ENCODE results near the gene TRIM2.

TRIM2 gene

DNA sequence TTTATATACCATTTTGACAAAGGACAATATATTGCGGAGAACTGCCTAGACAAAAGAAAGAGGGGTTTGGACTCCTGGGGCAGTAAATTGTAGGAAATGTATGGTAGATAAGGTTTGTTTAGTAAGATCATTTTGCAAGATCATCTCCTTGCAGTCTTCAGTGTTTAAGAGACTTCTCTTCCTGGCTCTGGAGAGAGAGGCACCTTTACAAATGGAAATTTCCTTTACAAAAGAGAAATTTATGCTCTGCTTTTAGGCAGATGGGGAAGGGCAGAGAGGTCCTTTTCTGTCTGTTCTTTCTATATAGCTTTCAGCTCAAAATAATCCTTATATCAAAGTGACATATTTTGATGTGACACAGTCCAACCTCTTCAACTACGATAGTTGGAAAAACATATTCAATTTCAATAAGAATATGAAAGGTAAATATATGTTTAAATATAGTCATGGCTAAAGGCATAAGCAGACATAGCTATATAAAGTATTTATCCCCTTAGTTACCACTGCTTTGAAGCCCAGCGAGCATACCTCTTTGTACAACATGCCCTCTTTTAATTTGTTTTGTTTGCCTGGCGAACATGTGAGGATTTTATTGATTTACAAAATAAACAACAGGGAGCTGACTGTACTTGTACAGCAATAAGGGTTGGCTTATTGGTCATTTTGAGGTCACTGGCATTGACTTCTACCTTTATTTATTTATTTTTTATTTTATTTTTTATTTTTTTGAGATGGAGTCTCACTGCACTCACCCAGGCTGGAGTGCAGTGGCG lies 65.2 kb downstream of the TRIM2 start:
- Histone ChIP-seq H3K4me1 (ENCODE audit: control insufficient read depth, low read depth, low read length) (peaks cover 32% of the 10 kb centered on the region), H3K36me3 (ENCODE audit: control insufficient read depth, low read depth, low read length) (no peaks in the 10 kb centered on the region), H3K27ac (ENCODE audit: low read length) (peak overlapping the region; percentile 79), H3K27me3 (ENCODE audit: control insufficient read depth, insufficient read depth, low read length) (no peaks in the 10 kb centered on the region), H3K9me3 (ENCODE audit: control insufficient read depth, low read depth, low read length) (no peaks in the 10 kb centered on the region), H3K4me3 (ENCODE audit: low read length) (peak overlapping the region; percentile 32), H3K9ac (ENCODE audit: low read length) (peak overlapping the region; percentile 43)

- Histone ChIP-seq H3K4me3 (ENCODE audit: low read length) (no peak overlapping the region), H3K27me3 (ENCODE audit: control insufficient read depth, insufficient read depth, low read length) (no peaks in the 10 kb centered on the region), H3K4me1 (ENCODE audit: control insufficient read depth, low read depth, low read length) (peaks cover 41% of the 10 kb centered on the region), H3K9me3 (ENCODE audit: control insufficient read depth, low read depth, low read length) (no peaks in the 10 kb centered on the region), H3K36me3 (ENCODE audit: control insufficient read depth, low read depth, low read length) (no peaks in the 10 kb centered on the region), H3K9ac (ENCODE audit: low read length) (no peak overlapping the region), H3K27ac (ENCODE audit: low read length) (no peak overlapping the region)
Measured at GRCh38 chr4:153270361-153270760, 66.1 kb downstream of the TRIM2 start.

DNA sequence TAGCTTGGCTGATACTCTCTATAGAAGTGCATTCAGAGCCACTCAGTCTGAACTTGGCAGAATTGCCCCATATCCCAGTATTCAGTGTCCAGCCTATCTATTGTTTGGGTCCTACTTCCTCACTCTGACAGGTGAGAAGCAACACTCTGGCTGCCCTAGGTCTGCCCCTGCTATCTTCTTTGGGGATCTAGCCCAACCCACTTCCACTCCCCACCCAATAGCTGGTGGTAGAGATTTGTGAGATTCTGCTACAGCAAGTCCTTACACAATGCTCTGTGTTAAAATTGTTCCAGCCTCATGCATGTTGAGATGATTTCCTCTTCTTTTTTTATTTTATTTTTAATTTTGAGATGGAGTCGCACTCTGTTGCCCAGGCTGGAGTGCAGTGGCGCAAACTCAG lies 67.6 kb downstream of the TRIM2 start:
- Histone ChIP-seq H3K9me3 (ENCODE audit: control insufficient read depth, low read depth, low read length) (no peaks in the 10 kb centered on the region), H3K9ac (ENCODE audit: low read length) (no peak overlapping the region), H3K4me3 (ENCODE audit: low read length) (no peak overlapping the region), H3K27me3 (ENCODE audit: control insufficient read depth, insufficient read depth, low read length) (no peaks in the 10 kb centered on the region), H3K36me3 (ENCODE audit: control insufficient read depth, low read depth, low read length) (peaks cover 7% of the 10 kb centered on the region), H3K27ac (ENCODE audit: low read length) (no peak overlapping the region), H3K4me1 (ENCODE audit: control insufficient read depth, low read depth, low read length) (peaks cover 45% of the 10 kb centered on the region)

- no peak overlapping the region for H3K27ac ChIP-seq (ENCODE audit: low read length)
- H3K27me3 ChIP-seq (ENCODE audit: control insufficient read depth, insufficient read depth, low read length): no peaks in the 10 kb centered on the region
- H3K9me3 ChIP-seq (ENCODE audit: control insufficient read depth, low read depth, low read length): no peaks in the 10 kb centered on the region
- no peak overlapping the region for H3K9ac ChIP-seq (ENCODE audit: low read length)
- peaks cover 33% of the 10 kb centered on the region for H3K4me1 ChIP-seq (ENCODE audit: control insufficient read depth, low read depth, low read length)
- peaks cover 20% of the 10 kb centered on the region for H3K36me3 ChIP-seq (ENCODE audit: control insufficient read depth, low read depth, low read length)
- H3K4me3 ChIP-seq (ENCODE audit: low read length): no peak overlapping the region
Measured at GRCh38 chr4:153273751-153274150, 69.5 kb downstream of the TRIM2 start.

DNA sequence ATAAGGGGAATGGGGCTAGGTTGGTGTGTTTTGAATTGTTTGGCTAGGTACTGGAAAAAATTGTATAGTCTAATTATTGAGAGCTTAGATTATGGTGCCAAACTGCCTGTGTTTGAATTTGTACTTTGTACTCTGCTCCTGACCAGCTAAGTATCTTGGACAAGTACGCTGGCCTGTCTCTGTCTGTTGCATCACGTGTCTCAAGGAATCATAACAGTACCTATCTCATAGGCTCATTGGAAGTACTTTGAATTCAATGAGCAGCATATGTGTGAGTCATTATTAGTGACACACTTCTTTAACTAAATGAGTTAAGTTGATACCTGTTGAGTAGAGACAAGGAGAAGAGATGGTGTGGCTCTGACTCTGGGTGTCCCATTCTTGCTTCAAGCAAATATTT lies 70.7 kb downstream of the TRIM2 start:
- Histone ChIP-seq H3K9ac (ENCODE audit: low read length) (no peak overlapping the region), H3K36me3 (ENCODE audit: control insufficient read depth, low read depth, low read length) (peaks cover 20% of the 10 kb centered on the region), H3K4me1 (ENCODE audit: control insufficient read depth, low read depth, low read length) (peaks cover 24% of the 10 kb centered on the region), H3K9me3 (ENCODE audit: control insufficient read depth, low read depth, low read length) (no peaks in the 10 kb centered on the region), H3K4me3 (ENCODE audit: low read length) (no peak overlapping the region), H3K27me3 (ENCODE audit: control insufficient read depth, insufficient read depth, low read length) (no peaks in the 10 kb centered on the region), H3K27ac (ENCODE audit: low read length) (no peak overlapping the region)

DNA sequence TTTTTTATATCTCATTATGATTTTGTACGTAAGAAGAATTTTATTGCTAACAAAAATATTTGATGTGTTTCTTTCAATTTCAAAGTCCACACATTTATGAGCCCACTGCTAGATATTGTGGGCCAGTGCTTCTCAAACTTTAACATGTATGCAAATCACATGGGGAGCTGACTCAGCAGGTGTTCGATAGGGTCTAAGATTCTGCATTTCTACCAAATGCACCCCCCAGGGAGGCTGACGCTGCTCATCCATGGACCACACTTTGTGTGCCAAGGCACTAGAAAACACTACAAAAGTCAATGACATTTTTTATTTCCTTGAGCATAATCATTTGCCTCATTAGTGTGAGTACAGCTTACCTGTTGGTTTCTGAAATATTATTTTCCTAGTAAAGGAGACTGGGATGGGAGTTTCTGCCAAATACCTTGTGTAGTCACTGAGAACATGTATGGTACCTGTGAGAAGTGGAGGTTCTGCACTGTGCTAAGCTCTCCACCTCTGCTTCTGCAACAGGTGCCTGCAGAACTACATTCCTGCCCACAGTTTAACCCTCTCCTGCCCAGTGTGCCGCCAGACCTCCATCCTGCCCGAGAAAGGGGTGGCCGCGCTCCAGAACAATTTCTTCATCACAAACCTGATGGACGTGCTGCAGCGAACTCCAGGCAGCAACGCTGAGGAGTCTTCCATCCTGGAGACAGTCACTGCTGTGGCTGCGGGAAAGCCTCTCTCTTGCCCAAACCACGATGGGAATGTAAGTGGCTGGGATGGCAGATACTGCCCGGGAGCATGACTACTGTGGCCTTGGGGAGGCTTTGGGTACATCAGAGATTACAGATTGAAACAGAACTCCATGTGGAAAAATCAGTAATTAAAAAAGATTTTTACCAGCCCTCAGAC lies 71.4 kb downstream of the TRIM2 start:
- no peak overlapping the region for H3K27ac ChIP-seq (ENCODE audit: low read length)
- H3K27me3 ChIP-seq (ENCODE audit: control insufficient read depth, insufficient read depth, low read length): no peaks in the 10 kb centered on the region
- H3K4me3 ChIP-seq (ENCODE audit: low read length): no peak overlapping the region
- H3K4me1 ChIP-seq (ENCODE audit: control insufficient read depth, low read depth, low read length): peaks cover 18% of the 10 kb centered on the region
- H3K9me3 ChIP-seq (ENCODE audit: control insufficient read depth, low read depth, low read length): no peaks in the 10 kb centered on the region
- no peak overlapping the region for H3K9ac ChIP-seq (ENCODE audit: low read length)
- peaks cover 20% of the 10 kb centered on the region for H3K36me3 ChIP-seq (ENCODE audit: control insufficient read depth, low read depth, low read length)

DNA sequence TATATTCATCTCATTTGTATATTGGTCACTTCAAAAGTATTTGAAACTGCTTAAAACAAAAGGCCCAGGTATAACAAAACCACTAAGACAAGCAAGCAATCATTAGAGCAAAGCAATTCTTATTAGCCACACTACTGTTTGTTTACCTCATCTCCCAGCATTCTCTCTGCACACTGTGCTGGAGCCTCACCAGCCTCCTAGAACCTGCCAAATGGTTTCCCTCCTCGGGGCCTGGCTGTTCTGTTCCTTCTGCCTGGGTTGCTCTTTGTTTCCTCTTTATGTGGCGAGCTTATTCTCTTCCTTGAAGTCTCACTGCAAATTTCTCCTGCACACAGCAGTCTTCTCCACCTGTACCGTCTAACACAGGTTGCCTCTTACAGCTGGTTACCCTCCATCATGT lies 72.7 kb downstream of the TRIM2 start:
- no peak overlapping the region for H3K4me3 ChIP-seq (ENCODE audit: low read length)
- H3K9ac ChIP-seq (ENCODE audit: low read length): no peak overlapping the region
- H3K9me3 ChIP-seq (ENCODE audit: control insufficient read depth, low read depth, low read length): no peaks in the 10 kb centered on the region
- H3K4me1 ChIP-seq (ENCODE audit: control insufficient read depth, low read depth, low read length): peaks cover 17% of the 10 kb centered on the region
- no peaks in the 10 kb centered on the region for H3K27me3 ChIP-seq (ENCODE audit: control insufficient read depth, insufficient read depth, low read length)
- no peak overlapping the region for H3K27ac ChIP-seq (ENCODE audit: low read length)
- peaks cover 20% of the 10 kb centered on the region for H3K36me3 ChIP-seq (ENCODE audit: control insufficient read depth, low read depth, low read length)

- no peak overlapping the region for H3K9ac ChIP-seq (ENCODE audit: low read length)
Measured at GRCh38 chr4:153281476-153281875, 77.2 kb downstream of the TRIM2 start.

GRCh38 chr4:153282023-153282422 lies 77.8 kb downstream of the TRIM2 start:
- no peak overlapping the region for H3K9ac ChIP-seq (ENCODE audit: low read length)
- peaks cover 7% of the 10 kb centered on the region for H3K9me3 ChIP-seq (ENCODE audit: control insufficient read depth, low read depth, low read length)
- peaks cover 14% of the 10 kb centered on the region for H3K36me3 ChIP-seq (ENCODE audit: control insufficient read depth, low read depth, low read length)
- no peaks in the 10 kb centered on the region for H3K27me3 ChIP-seq (ENCODE audit: control insufficient read depth, insufficient read depth, low read length)
- no peak overlapping the region for H3K4me3 ChIP-seq (ENCODE audit: low read length)
- no peaks in the 10 kb centered on the region for H3K4me1 ChIP-seq (ENCODE audit: control insufficient read depth, low read depth, low read length)
- no peak overlapping the region for H3K27ac ChIP-seq (ENCODE audit: low read length)

More at GRCh38 chr4:153281476-153281875, 77.2 kb downstream of the TRIM2 start:
- H3K36me3 ChIP-seq (ENCODE audit: control insufficient read depth, low read depth, low read length): peaks cover 17% of the 10 kb centered on the region
- no peaks in the 10 kb centered on the region for H3K27me3 ChIP-seq (ENCODE audit: control insufficient read depth, insufficient read depth, low read length)
- no peaks in the 10 kb centered on the region for H3K4me1 ChIP-seq (ENCODE audit: control insufficient read depth, low read depth, low read length)
- no peak overlapping the region for H3K27ac ChIP-seq (ENCODE audit: low read length)
- H3K9me3 ChIP-seq (ENCODE audit: control insufficient read depth, low read depth, low read length): peaks cover 7% of the 10 kb centered on the region
- H3K4me3 ChIP-seq (ENCODE audit: low read length): no peak overlapping the region

- Histone ChIP-seq H3K9me3 (ENCODE audit: control insufficient read depth, low read depth, low read length) (peaks cover 7% of the 10 kb centered on the region), H3K4me1 (ENCODE audit: control insufficient read depth, low read depth, low read length) (no peaks in the 10 kb centered on the region), H3K36me3 (ENCODE audit: control insufficient read depth, low read depth, low read length) (peaks cover 5% of the 10 kb centered on the region), H3K27ac (ENCODE audit: low read length) (no peak overlapping the region), H3K9ac (ENCODE audit: low read length) (no peak overlapping the region), H3K27me3 (ENCODE audit: control insufficient read depth, insufficient read depth, low read length) (no peaks in the 10 kb centered on the region), H3K4me3 (ENCODE audit: low read length) (no peak overlapping the region)
Measured at GRCh38 chr4:153283260-153283659, 79.0 kb downstream of the TRIM2 start.

DNA sequence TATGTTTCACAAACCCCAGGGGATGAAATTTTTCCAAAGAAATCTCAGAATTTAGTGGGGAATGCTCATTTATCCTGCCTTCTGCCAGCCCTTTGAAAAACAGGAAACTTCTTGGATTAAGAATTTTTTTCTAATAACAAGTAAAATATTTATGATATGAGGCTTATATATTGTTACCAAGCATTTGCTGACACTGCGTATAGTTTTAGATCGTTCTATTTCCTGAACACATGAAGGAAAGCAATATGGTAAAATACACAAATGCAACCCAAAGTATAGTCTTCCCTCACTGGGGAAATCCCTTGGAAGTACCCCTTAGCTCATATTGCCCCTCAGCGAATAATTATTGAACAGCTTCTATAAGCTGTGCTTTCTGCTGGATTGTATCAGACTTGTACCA lies 85.9 kb downstream of the TRIM2 start:
- Histone ChIP-seq H3K27me3 (ENCODE audit: control insufficient read depth, insufficient read depth, low read length) (no peaks in the 10 kb centered on the region), H3K36me3 (ENCODE audit: control insufficient read depth, low read depth, low read length) (peaks cover 24% of the 10 kb centered on the region), H3K4me3 (ENCODE audit: low read length) (no peak overlapping the region), H3K9me3 (ENCODE audit: control insufficient read depth, low read depth, low read length) (no peaks in the 10 kb centered on the region), H3K27ac (ENCODE audit: low read length) (no peak overlapping the region), H3K9ac (ENCODE audit: low read length) (no peak overlapping the region), H3K4me1 (ENCODE audit: control insufficient read depth, low read depth, low read length) (no peaks in the 10 kb centered on the region)
